Nephron progenitor cell (in vitro differentiated cells): ENCODE results near the gene TDP1.
A peak's percentile ranks its signal among the peaks of the same experiment; 100 is the strongest.

Experiments
- DNase-seq: peaks from one replicate; pipeline ENCODE4 v3.0.0; 2021
- H3K27ac Mint-ChIP-seq: 2 replicates; pipeline ENCODE4 v1.8.0; 2021; ENCODE audit warnings: mild to moderate bottlenecking, moderate library complexity, mixed read lengths
- H3K27me3 Mint-ChIP-seq: 2 replicates; pipeline ENCODE4 v1.8.0; 2021; ENCODE audit warnings: mild to moderate bottlenecking, low read depth, mixed read lengths; ENCODE audit not compliant: poor library complexity
- H3K36me3 Mint-ChIP-seq: 2 replicates; pipeline ENCODE4 v1.8.0; 2021; ENCODE audit warnings: low read depth, mixed read lengths
- H3K4me1 Mint-ChIP-seq: 2 replicates; pipeline ENCODE4 v1.8.0; 2021; ENCODE audit warnings: mixed read lengths
- H3K4me3 Mint-ChIP-seq: 2 replicates; pipeline ENCODE4 v1.8.0; 2021; ENCODE audit warnings: mild to moderate bottlenecking, moderate library complexity, mixed read lengths
- H3K9me3 Mint-ChIP-seq: 2 replicates; pipeline ENCODE4 v1.8.0; 2021; ENCODE audit warnings: mild to moderate bottlenecking, moderate library complexity, mixed read lengths
- CTCF ChIP-seq: fragments of 200-600 bp; sonication (generic); IDR thresholded peaks from 2 replicates; pipeline ENCODE4 v1.5.0; 2021; ENCODE audit warnings: antibody characterized with exemption

The TDP1 gene

GRCh38 chr14:89953602-89954001 lies 2.1 kb upstream of the TDP1 start:
- Mint-ChIP-seq H3K36me3 (peaks cover 45% of the 10 kb centered on the region), H3K27me3 (peaks cover 3% of the 10 kb centered on the region), H3K27ac (peak overlapping the region; percentile 99), H3K4me1 (peaks cover 46% of the 10 kb centered on the region), H3K4me3 (peak overlapping the region; percentile 95), H3K9me3 (no peaks in the 10 kb centered on the region)
- no peak for DNase-seq
- TF ChIP-seq CTCF, result no peak

- peaks cover 3% of the 10 kb centered on the region for H3K27me3 Mint-ChIP-seq
- H3K36me3 Mint-ChIP-seq, result peaks cover 39% of the 10 kb centered on the region
- peak within 1 kb of the TSS; percentile 99 for H3K27ac Mint-ChIP-seq
- TF ChIP-seq CTCF, result no peak
- H3K9me3 Mint-ChIP-seq, result no peaks in the 10 kb centered on the region
- H3K4me3 Mint-ChIP-seq, result peak within 1 kb of the TSS; percentile 95
- peak; percentile 93 for DNase-seq
- H3K4me1 Mint-ChIP-seq, result peaks cover 47% of the 10 kb centered on the region
Measured at GRCh38 chr14:89954070-89955021, 1.4 kb upstream of the TDP1 start, which contains the start of gene EFCAB11. EFCAB11 (minus strand) TSS chr14:89954730; CDS start chr14:89954660, 70 bp downstream.

- DNase-seq, result no peak
- peak overlapping the region; percentile 95 for H3K4me3 Mint-ChIP-seq
- peaks cover 30% of the 10 kb centered on the region for H3K36me3 Mint-ChIP-seq
- H3K27ac Mint-ChIP-seq, result peak overlapping the region; percentile 85
- peaks cover 47% of the 10 kb centered on the region for H3K4me1 Mint-ChIP-seq
- no peaks in the 10 kb centered on the region for H3K9me3 Mint-ChIP-seq
- peaks cover 3% of the 10 kb centered on the region for H3K27me3 Mint-ChIP-seq
- no peak for TF ChIP-seq CTCF
Measured at GRCh38 chr14:89955022-89955744, 544 bp upstream of the TDP1 start.

- peak overlapping the region; percentile 95 for H3K4me3 Mint-ChIP-seq
- peaks cover 24% of the 10 kb centered on the region for H3K36me3 Mint-ChIP-seq
- H3K27ac Mint-ChIP-seq, result peak overlapping the region; percentile 96
- peaks cover 47% of the 10 kb centered on the region for H3K4me1 Mint-ChIP-seq
- peaks cover 2% of the 10 kb centered on the region for H3K27me3 Mint-ChIP-seq
- no peak for TF ChIP-seq CTCF
- DNase-seq, result no peak
- H3K9me3 Mint-ChIP-seq, result no peaks in the 10 kb centered on the region
Measured at GRCh38 chr14:89956661-89957009, 908 bp downstream of the TDP1 start.

GRCh38 chr14:89957376-89957775 lies 1.6 kb downstream of the TDP1 start:
- no peak for TF ChIP-seq CTCF
- peaks cover 2% of the 10 kb centered on the region for H3K27me3 Mint-ChIP-seq
- no peaks in the 10 kb centered on the region for H3K9me3 Mint-ChIP-seq
- no peak for DNase-seq
- H3K4me1 Mint-ChIP-seq, result peaks cover 47% of the 10 kb centered on the region
- peaks cover 22% of the 10 kb centered on the region for H3K36me3 Mint-ChIP-seq
- H3K4me3 Mint-ChIP-seq, result peak overlapping the region; percentile 95
- no peak overlapping the region for H3K27ac Mint-ChIP-seq
